Measurements from ENCODE around the gene INTS4. TPM values are rescaled to one million over a fixed set of nuclear protein-coding genes. Genes with fewer than 3 reads are reported as not detected.
A peak's percentile ranks its signal among the peaks of the same experiment; 100 is the strongest.
"Not testable (repeated sequence)": the region's sequence is repeated elsewhere in the genome, so short reads cannot be mapped to it uniquely, and the experiment has no call there.

Gene INTS4
- total and polyA plus RNA-seq, 8 donors: 15.9 to 27.1 (median 17.9) TPM

GRCh38 chr11:77914307-77914791 is 80.1 kb downstream of the INTS4 start:
- 24 to 25% methylated on average over 4 of the region's 4 CpGs for WGBS, 2 donors
- intact Hi-C loops (cut with DNase I); H3K9me3 ChIP-seq; H3K27me3 ChIP-seq; FAIRE-seq; H3K4me3 ChIP-seq; H3K36me3 ChIP-seq: not testable (repeated sequence)
- Histone ChIP-seq H3K4me1 (peaks cover 7 to 12% (median 9%) of the 10 kb centered on the region in 3 donors), H3K27ac (peak overlapping the region in 2 of 4 donors; percentile 19 to 48)
- DNase-seq: peak in 4 of 6 donors; percentile 30 to 66 (median 48)
- ATAC-seq: peak; percentile 90 to 95 (median 92)

- H3K36me3 ChIP-seq; FAIRE-seq; DNase-seq; H3K27me3 ChIP-seq; intact Hi-C loops (cut with DNase I); H3K9me3 ChIP-seq; ATAC-seq; H3K4me3 ChIP-seq: not testable (repeated sequence)
- H3K27ac ChIP-seq: peak overlapping the region in 1 of 4 donors; percentile 19
- peaks cover 7 to 12% (median 9%) of the 10 kb centered on the region in 3 donors for H3K4me1 ChIP-seq
- WGBS, 2 donors: 54 to 57% methylated on average over 3 to 4 of the region's 4 CpGs
Measured at GRCh38 chr11:77913608-77914306, 80.7 kb downstream of the INTS4 start.

GRCh38 chr11:77910828-77911227 is 83.6 kb downstream of the INTS4 start:
- DNase-seq; H3K4me3 ChIP-seq; H3K27ac ChIP-seq; ATAC-seq; H3K36me3 ChIP-seq; intact Hi-C loops (cut with DNase I); H3K27me3 ChIP-seq; H3K9me3 ChIP-seq; FAIRE-seq: not testable (repeated sequence)
- H3K4me1 ChIP-seq: peaks cover 9 to 12% (median 12%) of the 10 kb centered on the region in 3 donors
- WGBS, 2 donors: 95 to 97% methylated on average over 6 of the region's 6 CpGs

GRCh38 chr11:77909277-77909676 is 85.2 kb downstream of the INTS4 start:
- H3K9me3 ChIP-seq: no peaks in the 10 kb centered on the region
- DNase-seq (no peak), ATAC-seq (no peak), FAIRE-seq (no peak)
- 92 to 95% methylated on average over 2 of the region's 2 CpGs for WGBS, 2 donors
- H3K36me3 ChIP-seq: peaks cover 0 to 5% (median 0%) of the 10 kb centered on the region in 3 donors
- H3K27me3 ChIP-seq: no peaks in the 10 kb centered on the region
- intact Hi-C loops (cut with DNase I): no loop called here
- TF ChIP-seq CTCF (IDR thresholded peaks at IDR 0.05): no peak
- H3K4me3 ChIP-seq: no peak overlapping the region
- peaks cover 3 to 6% (median 5%) of the 10 kb centered on the region in 3 donors for H3K4me1 ChIP-seq
- no peak overlapping the region for H3K27ac ChIP-seq

- no peak for ATAC-seq
- Histone ChIP-seq H3K4me1 (peaks cover under 1 to 6% (median under 1%) of the 10 kb centered on the region in 3 donors), H3K27me3 (no peaks in the 10 kb centered on the region), H3K9me3 (no peaks in the 10 kb centered on the region), H3K4me3 (no peak overlapping the region), H3K27ac (no peak overlapping the region), H3K36me3 (peaks cover 0 to 5% (median 0%) of the 10 kb centered on the region in 3 donors)
- no peak for TF ChIP-seq CTCF (IDR thresholded peaks at IDR 0.05)
- intact Hi-C loops (cut with DNase I): no loop called here
- no peak for DNase-seq
- FAIRE-seq: no peak
- 95 to 99% methylated on average over 2 of the region's 2 CpGs for WGBS, 2 donors
Measured at GRCh38 chr11:77908835-77909234, 85.6 kb downstream of the INTS4 start.

GRCh38 chr11:77894949-77895348 is 99.5 kb downstream of the INTS4 start:
- H3K4me1 ChIP-seq; H3K36me3 ChIP-seq; H3K4me3 ChIP-seq; H3K9me3 ChIP-seq; intact Hi-C loops (cut with DNase I); DNase-seq; FAIRE-seq; ATAC-seq; H3K27me3 ChIP-seq; H3K27ac ChIP-seq: not testable (repeated sequence)
- 93% methylated on average over 1 of the region's 1 CpG for WGBS, 2 donors

- peaks cover 0 to 11% (median 3%) of the 10 kb centered on the region in 3 donors for H3K36me3 ChIP-seq
- ATAC-seq; H3K4me3 ChIP-seq; FAIRE-seq; DNase-seq; intact Hi-C loops (cut with DNase I); H3K9me3 ChIP-seq; H3K27me3 ChIP-seq; H3K4me1 ChIP-seq; H3K27ac ChIP-seq: not testable (repeated sequence)
- WGBS, 2 donors: 87 to 95% methylated on average over 3 to 4 of the region's 4 CpGs
Measured at GRCh38 chr11:77891703-77892102, 102.8 kb downstream of the INTS4 start.

- 93 to 97% methylated on average over 7 of the region's 7 CpGs for WGBS, 2 donors
- intact Hi-C loops (cut with DNase I); FAIRE-seq; H3K4me1 ChIP-seq; DNase-seq; H3K27ac ChIP-seq; H3K4me3 ChIP-seq; H3K9me3 ChIP-seq; H3K27me3 ChIP-seq; ATAC-seq: not testable (repeated sequence)
- H3K36me3 ChIP-seq: peaks cover 0 to 11% (median 3%) of the 10 kb centered on the region in 3 donors
Measured at GRCh38 chr11:77891256-77891655, 103.2 kb downstream of the INTS4 start.

GRCh38 chr11:77890619-77891056 is 103.8 kb downstream of the INTS4 start:
- H3K9me3 ChIP-seq; DNase-seq; intact Hi-C loops (cut with DNase I); H3K4me1 ChIP-seq; FAIRE-seq; H3K27me3 ChIP-seq; H3K4me3 ChIP-seq; H3K27ac ChIP-seq: not testable (repeated sequence)
- peaks cover 0 to 11% (median 3%) of the 10 kb centered on the region in 3 donors for H3K36me3 ChIP-seq
- ATAC-seq: peak in 2 of 4 donors; percentile 43 to 72
- WGBS, 2 donors: 34 to 41% methylated on average over 4 of the region's 4 CpGs

- H3K4me3 ChIP-seq; H3K27me3 ChIP-seq; H3K9me3 ChIP-seq; FAIRE-seq; H3K4me1 ChIP-seq; ATAC-seq; DNase-seq; intact Hi-C loops (cut with DNase I); H3K27ac ChIP-seq: not testable (repeated sequence)
- peaks cover 0 to 11% (median 3%) of the 10 kb centered on the region in 3 donors for H3K36me3 ChIP-seq
Measured at GRCh38 chr11:77890100-77890614, 104.3 kb downstream of the INTS4 start.

Measured in pancreas (tissue), 10 donors.